Iris pigment epithelial cell (primary cell): Measurements from ENCODE around the gene RAD51D.
"Not testable (repeated sequence)": the region's sequence is repeated elsewhere in the genome, so short reads cannot be mapped to it uniquely, and the experiment has no call there.

Source experiments
- DNase-seq: peaks from one replicate; pipeline ENCODE4 v3.0.0-alpha.2; 2011; ENCODE audit warnings: low read depth

RAD51D gene

GRCh38 chr17:35090707-35091106 lies 29.0 kb downstream of the RAD51D start:
- DNase-seq = not testable (repeated sequence)

- DNase-seq = peak; percentile 41
These were observed 29.9 kb downstream of the RAD51D start for GRCh38 chr17:35089586-35090296.

GRCh38 chr17:35088881-35089585 lies 30.6 kb downstream of the RAD51D start:
- peak; percentile 72 for DNase-seq

GRCh38 chr17:35088356-35088880 lies 31.2 kb downstream of the RAD51D start:
- peak; percentile 53 for DNase-seq

GRCh38 chr17:35087731-35088355 lies 31.8 kb downstream of the RAD51D start:
- peak; percentile 52 for DNase-seq

- no peak for DNase-seq
These were observed 32.6 kb downstream of the RAD51D start for GRCh38 chr17:35086931-35087573.

- no peak for DNase-seq
These were observed 33.5 kb downstream of the RAD51D start for GRCh38 chr17:35086164-35086563.

GRCh38 chr17:35084987-35085386 lies 34.7 kb downstream of the RAD51D start:
- peak; percentile 63 for DNase-seq

- no peak for DNase-seq
These were observed 36.6 kb downstream of the RAD51D start for GRCh38 chr17:35083071-35083470.

GRCh38 chr17:35082073-35082657 lies 37.5 kb downstream of the RAD51D start:
- peak; percentile 66 for DNase-seq

GRCh38 chr17:35081638-35082037 lies 38.0 kb downstream of the RAD51D start:
- no peak for DNase-seq

- DNase-seq = peak; percentile 26
These were observed 39.1 kb downstream of the RAD51D start for GRCh38 chr17:35080536-35080935.

GRCh38 chr17:35079547-35080423 lies 39.9 kb downstream of the RAD51D start:
- peak; percentile 66 for DNase-seq

GRCh38 chr17:35076874-35077273 lies 42.8 kb downstream of the RAD51D start:
- DNase-seq = no peak

GRCh38 chr17:35074711-35075707 lies 44.7 kb downstream of the RAD51D start:
- no peak for DNase-seq

- no peak for DNase-seq
These were observed 45.6 kb downstream of the RAD51D start for GRCh38 chr17:35073991-35074627.

GRCh38 chr17:35073183-35073790 lies 46.4 kb downstream of the RAD51D start:
- DNase-seq = no peak

- peak; percentile 79 for DNase-seq
These were observed 50.3 kb downstream of the RAD51D start for GRCh38 chr17:35069311-35069710.

GRCh38 chr17:35068249-35068648 lies 51.4 kb downstream of the RAD51D start:
- no peak for DNase-seq
